GM21515 (cell line): ENCODE data around the gene SLC23A2.
"Not testable (repeated sequence)": the region's sequence is repeated elsewhere in the genome, so short reads cannot be mapped to it uniquely, and the experiment has no call there.

Experiments used
- ATAC-seq: cut with Tn5 transposase; IDR thresholded peaks from one replicate; pipeline ENCODE4 v1.9.1; 2021; ENCODE audit not compliant: unreplicated experiment

The SLC23A2 gene

GRCh38 chr20:4937407-4938319 is 63.6 kb downstream of the SLC23A2 start:
- ATAC-seq: no peak

GRCh38 chr20:4936851-4937406 is 64.4 kb downstream of the SLC23A2 start:
- no peak for ATAC-seq

DNA sequence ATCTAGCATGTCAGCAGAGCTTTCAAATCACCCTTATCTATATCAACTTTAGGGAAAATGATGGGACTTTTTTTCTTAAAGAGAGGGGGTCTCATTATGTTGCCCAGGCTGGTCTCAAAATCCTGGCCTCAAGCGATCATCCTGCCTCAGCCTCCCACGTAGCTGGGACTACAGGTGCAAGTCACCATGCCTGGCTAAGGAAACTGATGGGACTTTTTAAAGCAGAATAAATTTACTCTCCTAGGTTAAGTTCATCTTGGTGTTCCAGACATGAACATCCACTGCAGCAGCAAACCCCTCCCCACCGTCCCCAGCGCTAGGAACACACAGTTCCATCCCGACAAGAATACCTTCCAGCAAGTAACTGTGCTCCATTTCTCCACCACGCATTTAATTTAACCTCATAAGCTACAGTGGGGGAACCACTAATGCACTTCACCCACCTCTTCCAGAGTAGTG is 64.9 kb downstream of the SLC23A2 start:
- no peak for ATAC-seq

- no peak for ATAC-seq
Observed at GRCh38 chr20:4932061-4932460, 69.2 kb downstream of the SLC23A2 start.

GRCh38 chr20:4929686-4930397 is 71.5 kb downstream of the SLC23A2 start:
- ATAC-seq: no peak

- no peak for ATAC-seq
Observed at GRCh38 chr20:4926531-4927156, 74.7 kb downstream of the SLC23A2 start.

GRCh38 chr20:4925842-4926530 is 75.3 kb downstream of the SLC23A2 start:
- ATAC-seq: no peak

DNA sequence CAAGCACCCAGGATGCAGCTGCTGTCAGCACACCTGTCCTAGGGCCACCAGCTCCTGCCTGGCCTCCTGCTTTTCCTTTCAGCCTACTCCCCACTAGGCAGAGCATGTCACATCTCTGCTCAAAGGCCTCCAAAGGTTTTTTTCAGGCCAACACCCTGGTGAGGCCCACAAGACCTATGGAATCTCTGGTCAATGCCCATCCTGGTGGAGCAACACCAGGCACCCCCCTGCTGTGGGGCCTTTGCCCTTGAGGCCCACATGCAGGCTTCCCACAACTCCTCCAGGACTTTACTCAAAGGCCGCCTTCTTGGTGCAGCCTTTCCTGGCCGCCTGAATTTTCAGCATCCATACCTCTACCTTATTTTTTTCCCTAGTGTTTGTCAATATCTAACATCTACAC is 76.9 kb downstream of the SLC23A2 start:
- no peak for ATAC-seq

DNA sequence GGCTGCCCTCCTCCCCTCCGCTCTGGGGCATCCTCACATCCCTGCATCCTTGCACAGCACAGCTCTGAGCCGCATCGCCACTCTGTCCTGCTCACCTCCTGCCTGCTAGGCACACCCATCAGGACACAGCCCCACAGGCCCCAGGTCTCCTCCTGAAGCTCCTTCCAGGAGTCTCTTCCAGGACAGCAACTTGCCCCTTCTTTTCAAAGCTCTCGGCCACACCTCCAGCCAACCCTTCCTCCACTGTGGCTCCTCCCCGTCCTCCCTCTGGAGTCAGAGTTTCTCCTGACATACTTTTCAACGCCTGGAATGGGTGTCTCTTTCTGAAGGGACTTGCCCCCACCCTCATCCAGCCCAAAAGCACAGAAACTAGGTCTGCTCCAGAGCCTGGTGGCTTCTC is 77.3 kb downstream of the SLC23A2 start:
- ATAC-seq: no peak

DNA sequence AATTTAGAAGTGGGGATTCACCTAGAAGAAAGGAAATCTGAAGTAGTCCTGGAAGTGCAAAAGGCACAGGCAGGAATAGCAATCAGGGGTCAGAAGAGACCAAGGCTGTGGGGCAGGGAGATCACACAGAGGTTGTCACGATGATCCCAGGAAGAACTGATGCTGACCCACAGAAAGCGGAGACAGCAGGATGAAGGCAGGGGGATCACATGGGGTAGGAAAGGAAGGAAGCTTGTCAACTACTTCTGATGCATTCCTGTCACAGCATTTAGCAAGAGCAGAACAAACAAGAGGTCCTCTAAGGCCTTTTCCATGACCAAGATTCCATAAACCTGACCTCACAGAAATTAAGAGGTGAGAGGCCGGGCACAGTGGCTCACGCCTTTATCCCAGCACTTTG is 79.1 kb downstream of the SLC23A2 start:
- ATAC-seq: no peak

GRCh38 chr20:4921271-4921670 is 80.0 kb downstream of the SLC23A2 start:
- ATAC-seq: not testable (repeated sequence)

DNA sequence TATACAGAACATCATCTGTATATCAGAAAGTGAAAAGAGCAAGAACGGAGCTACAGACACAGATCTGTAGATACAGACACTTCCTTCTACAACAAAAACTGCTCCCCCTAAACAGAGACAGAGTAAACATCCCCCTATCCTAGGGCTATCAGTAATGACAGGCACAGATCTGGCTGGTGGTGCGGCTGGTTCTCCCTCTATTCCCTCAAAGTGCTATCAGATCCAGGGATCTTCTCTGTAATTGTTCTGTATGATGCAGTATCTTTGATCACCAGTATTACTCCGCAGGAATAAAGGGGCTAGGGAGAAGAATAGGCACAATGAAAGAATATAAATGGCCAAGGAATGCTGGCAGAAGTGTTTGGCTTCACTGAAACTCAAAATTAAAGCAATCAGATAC is 80.7 kb downstream of the SLC23A2 start:
- no peak for ATAC-seq

DNA sequence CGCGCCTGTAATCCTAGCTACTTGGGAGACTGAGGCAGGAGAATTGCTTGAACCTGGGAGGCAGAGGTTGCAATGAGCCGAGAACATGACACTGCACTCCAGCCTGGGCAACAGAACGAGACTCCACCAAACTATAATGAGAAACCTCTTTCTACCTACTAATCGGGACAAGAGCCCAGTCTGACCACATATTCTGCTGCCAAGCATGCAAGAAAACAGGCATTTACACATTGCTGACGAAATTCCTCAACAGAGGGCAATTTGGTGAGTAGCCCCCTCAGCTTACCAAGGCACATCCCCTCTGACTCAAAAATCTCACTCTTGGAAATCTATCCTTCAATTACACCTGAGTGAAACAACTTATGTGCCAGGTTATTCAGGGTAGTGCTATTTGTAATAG is 81.2 kb downstream of the SLC23A2 start:
- no peak for ATAC-seq

- no peak for ATAC-seq
Observed at GRCh38 chr20:4919047-4919704, 82.1 kb downstream of the SLC23A2 start.

DNA sequence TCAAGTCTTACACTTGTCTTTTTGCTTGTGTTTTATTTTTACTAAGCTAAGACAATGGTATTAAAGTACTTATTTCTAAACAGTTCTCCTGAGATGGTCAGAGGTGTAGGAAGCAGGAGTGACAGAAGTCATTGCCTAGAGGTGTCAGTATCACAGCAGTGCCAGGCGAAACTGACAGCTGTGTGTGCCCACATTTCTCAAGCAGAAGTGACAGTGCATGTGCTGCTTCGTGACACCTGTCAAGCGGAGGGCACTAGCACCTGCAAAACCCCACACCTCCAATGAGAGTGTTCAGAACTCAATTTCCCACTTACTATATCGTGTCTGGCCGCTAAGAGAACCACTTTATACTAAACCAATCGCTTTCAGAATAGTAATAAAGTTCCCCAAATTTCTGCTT is 82.8 kb downstream of the SLC23A2 start:
- no peak for ATAC-seq

DNA sequence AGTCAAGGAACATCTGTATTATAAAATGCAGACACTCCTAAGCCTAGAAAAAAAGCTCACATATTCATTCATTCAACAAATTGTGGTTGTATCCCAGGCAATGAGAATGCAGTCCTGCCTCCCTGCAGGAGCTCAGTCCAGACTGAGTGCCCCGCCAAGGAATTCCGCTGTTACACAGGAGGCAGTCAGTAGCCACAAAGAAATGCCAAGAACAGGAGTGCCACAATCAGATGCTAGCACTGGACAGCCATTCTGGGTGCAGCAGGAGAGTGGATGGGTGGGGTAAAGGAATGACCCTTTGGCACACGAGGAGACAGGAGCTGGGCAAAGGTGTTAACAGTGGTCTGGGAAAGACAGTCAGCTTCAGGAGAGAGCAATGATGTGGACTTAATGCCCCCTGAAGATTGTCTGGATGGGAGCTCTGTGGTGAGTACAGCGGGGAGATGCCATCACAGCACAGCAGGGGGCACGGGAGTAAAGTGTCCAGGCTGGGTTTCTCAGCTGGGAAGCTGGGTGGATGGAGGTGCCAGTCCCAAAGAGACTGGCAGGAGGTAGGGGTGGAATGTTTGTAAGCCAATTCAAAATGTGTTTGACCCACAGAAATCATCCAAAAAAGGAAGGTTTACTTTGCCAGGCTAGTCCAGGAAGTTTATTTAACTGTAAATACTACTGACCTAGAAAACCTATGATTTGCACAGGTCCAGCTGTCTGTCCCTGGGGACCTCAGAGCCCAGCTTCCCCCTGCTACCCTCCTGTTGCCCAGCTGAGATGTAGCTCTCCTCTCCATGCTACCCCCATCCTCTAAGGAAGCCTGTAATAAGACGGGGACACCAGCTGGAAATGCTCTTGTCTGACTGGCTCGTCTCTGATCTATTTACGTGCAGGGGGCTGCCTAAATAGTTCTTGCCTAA is 84.1 kb downstream of the SLC23A2 start:
- no peak for ATAC-seq

DNA sequence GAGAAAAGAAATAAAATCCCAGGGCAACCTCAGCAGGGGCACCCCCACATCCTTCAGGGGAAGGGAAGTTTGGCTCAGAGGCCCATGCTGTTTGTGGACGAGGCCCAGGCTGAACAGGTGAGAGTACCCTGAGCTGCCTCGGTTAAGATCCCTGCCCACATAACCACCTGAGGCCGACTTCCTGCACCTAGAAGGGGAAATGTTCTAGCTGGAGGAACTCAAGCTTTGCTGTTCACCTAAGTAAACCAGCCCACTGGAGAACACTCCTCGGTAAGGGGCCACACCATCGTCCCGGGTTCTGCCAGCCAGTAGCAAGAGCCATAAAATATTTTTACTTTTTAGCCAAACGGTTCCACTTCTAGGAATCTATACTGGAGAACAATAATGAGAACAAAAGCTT is 88.2 kb downstream of the SLC23A2 start:
- no peak for ATAC-seq

GRCh38 chr20:4912380-4913142 is 88.7 kb downstream of the SLC23A2 start:
- ATAC-seq: no peak

- no peak for ATAC-seq
Observed at GRCh38 chr20:4910951-4911350, 90.4 kb downstream of the SLC23A2 start.
